Heart left ventricle (tissue), 13 donors: ENCODE results near the gene PTPN3.

ENCODE experiments used
- CTCF ChIP-seq, 12 donors: fragments of 200-600 bp; sonication (generic) in 4 of 12; IDR thresholded peaks; one replicate each; pipeline versions ENCODE4 v1.5.0 to v1.8.0; 2018 to 2022; ENCODE audit warnings: antibody characterized with exemption in 12 of 12, mild to moderate bottlenecking in 5 of 12
- POLR2A ChIP-seq, 2 donors: fragments of 450-650 bp; IDR thresholded peaks; one replicate each; pipeline ENCODE4 v1.6.1; 2017; ENCODE audit warnings: antibody characterized with exemption in 2 of 2, mild to moderate bottlenecking in 2 of 2, moderate library complexity in 2 of 2
- donor health status: ischemic (EF 13 %, LVEDD 7.1; RV severe dilation, severe dysfunction).
- donor health status: DM: no; HTN: yes; CAD: no.
- donor health status: DM: no; HTN: no; CAD: no.
- donor health status: ischemic (EF 25% LVEDD 6.9; RV normal size, moderate dysfunction).
- donor health status: ischemic (EF 25% LVEDD 5.7; RV mildly dilated, moderate dysfunction).
- donor health status: ischemic (EF 35%, LVEDD 5.7; RV mildly dilated, moderate dysfunction).
- donor health status: nonischemic (EF 11% LVEDD 7.7; RV severe dilation, severe dysfunction).
- donor health status: DM: yes; HTN: yes; CAD: no.
- donor health status: PGD.
- donor health status: ischemic (EF 29% LVEDD 5.4; RV normal size, mild dysfunction).
- donor health status: nonischemic (EF 23%, LVEDD 6.1; RV moderate dilation, normal function).

GRCh38 chr9:109341561-109341960 lies 156.5 kb downstream of the PTPN3 start:
- TF ChIP-seq CTCF (IDR thresholded peaks at IDR 0.05) = no peak
- TF ChIP-seq POLR2A (IDR thresholded peaks at IDR 0.05) = no peak
